ENCODE data around the gene MREG.
A peak's percentile ranks its signal among the peaks of the same experiment; 100 is the strongest.
"Not testable (repeated sequence)": the region's sequence is repeated elsewhere in the genome, so short reads cannot be mapped to it uniquely, and the experiment has no call there.

Gene MREG

GRCh38 chr2:216021768-216022565 is 8.6 kb upstream of the MREG start:
- no peak for DNase-seq (ENCODE audit: low spot score)

DNA sequence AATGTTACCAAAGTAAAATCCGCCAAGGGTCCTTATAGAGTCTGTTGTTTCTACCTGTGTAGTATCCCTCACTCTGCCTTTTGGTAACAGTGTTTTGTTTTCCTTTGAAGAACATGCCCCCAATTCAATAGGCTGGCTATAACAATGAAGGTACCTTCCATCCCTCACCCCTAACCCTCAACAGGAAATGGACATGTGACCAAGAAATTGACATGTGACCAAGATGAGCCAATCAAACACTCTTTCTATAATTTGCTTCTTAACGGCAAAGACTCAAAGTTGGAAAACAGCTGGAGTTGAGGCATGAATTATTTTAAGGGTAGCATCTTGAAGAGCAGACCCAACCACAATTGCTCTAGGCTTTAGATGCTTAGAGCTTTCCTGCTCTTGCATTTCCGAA is 5.4 kb upstream of the MREG start:
- DNase-seq (ENCODE audit: low spot score), result no peak

DNA sequence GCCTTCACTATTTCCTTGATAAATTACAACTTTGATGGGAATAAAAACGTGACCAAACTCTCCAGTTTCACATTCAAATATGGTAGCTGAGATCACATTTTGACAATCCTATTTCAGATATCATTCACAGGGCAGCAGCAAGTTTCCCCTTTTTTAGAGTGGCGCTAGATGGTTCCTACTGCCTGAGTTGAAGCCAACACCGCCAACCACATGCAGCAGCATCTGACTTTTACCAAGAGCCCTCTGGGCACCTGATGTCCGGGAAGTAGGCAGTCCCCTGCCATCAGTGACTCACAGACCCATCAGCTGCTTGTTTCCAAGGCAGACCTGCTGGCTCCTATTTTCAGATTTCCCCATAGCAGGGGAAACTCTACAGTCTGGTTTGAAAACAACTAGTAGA is 4.0 kb upstream of the MREG start:
- no peak for DNase-seq (ENCODE audit: low spot score)

DNA sequence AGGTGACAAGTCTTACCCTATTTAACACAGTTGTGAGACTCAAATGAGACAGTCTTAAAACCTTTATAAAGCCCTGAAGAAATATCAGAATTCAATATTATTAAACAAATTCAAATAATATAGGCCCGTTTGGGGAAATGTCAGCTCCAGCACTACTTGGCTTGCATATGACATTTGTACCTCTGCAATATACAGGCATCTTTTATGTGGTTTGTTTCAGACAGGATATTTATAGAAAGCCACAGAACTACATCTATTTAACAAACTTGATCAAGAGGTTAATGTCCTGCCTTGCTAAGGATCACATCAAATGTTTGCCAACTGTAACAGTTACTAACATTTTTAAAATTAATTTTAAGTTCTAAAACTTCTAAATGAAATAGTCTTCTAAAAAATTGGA is 3.2 kb upstream of the MREG start:
- no peak for DNase-seq (ENCODE audit: low spot score)

- peak; percentile 77 for DNase-seq (ENCODE audit: low spot score)
Observed at GRCh38 chr2:216015722-216016464, 2.5 kb upstream of the MREG start.

- no peak for DNase-seq (ENCODE audit: low spot score)
Observed at GRCh38 chr2:216014986-216015385, 1.6 kb upstream of the MREG start.

DNA sequence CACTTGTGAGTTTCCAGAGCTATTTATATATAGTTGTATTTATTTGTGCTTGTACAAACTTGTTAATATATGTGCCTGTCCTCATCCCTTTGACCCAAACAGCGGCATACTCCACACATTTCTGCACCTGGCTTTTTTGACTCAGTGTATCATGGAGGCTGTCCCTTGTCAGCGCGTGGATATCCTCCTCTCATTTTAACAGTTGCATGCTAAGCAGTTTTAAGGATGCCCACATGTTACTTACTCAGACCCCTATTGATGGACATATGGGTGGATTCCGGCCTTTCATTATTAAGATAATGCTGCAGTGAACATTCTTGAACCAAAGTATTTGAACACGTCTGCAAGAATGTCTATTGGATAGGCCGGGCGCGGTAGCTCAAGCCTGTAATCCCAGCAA is 655 bp upstream of the MREG start:
- no peak for DNase-seq (ENCODE audit: low spot score)

GRCh38 chr2:216012830-216013079 is 596 bp downstream of the MREG start:
- DNase-seq (ENCODE audit: low spot score), result no peak

GRCh38 chr2:216012133-216012829 is 1.1 kb downstream of the MREG start:
- DNase-seq (ENCODE audit: low spot score), result no peak

GRCh38 chr2:216009215-216009614 is 4.1 kb downstream of the MREG start:
- not testable (repeated sequence) for DNase-seq (ENCODE audit: low spot score)

GRCh38 chr2:216008387-216008786 is 5.0 kb downstream of the MREG start:
- DNase-seq (ENCODE audit: low spot score), result no peak

- peak; percentile 81 for DNase-seq (ENCODE audit: low spot score)
Observed at GRCh38 chr2:216006164-216006663, 7.1 kb downstream of the MREG start.

- DNase-seq (ENCODE audit: low spot score), result no peak
Observed at GRCh38 chr2:216004697-216005283, 8.6 kb downstream of the MREG start.

DNA sequence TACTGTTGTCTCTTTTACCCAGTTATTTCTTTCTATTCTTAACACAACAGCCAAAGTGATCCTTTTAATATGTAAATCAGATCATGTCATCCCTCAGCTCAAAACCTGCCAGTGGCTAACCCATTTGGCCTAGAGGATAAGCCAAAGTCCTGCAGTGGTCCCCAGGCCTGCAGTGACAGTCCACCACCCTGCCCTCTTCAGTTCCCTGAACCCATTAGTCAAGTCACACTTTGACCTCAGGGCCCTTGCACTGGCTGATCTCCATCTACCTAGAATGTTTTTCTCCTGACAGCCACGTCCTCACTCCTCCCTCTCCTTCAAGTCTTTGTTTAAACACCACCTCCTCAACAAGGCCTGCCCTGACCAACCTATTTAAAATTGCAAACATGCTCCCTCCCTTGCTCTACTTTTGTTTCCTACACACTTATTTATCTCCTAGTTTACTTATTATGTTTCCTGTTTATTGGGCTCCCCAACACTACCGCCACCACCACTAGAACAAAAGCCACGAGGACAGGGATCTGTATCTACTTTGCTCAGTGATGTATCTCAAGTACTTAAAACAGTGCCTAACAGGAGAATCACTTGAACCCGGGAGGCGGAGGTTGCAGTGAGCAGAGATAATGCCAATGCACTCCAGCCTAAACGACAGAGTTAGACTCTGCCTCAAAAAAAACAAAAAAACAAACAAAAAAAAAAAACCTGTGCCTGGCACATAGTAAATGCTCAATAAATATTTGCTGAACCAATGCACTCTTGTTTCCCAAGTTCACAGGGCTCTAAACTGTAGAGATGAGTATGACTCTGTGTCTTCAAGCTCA is 9.3 kb downstream of the MREG start:
- no peak for DNase-seq (ENCODE audit: low spot score)

DNA sequence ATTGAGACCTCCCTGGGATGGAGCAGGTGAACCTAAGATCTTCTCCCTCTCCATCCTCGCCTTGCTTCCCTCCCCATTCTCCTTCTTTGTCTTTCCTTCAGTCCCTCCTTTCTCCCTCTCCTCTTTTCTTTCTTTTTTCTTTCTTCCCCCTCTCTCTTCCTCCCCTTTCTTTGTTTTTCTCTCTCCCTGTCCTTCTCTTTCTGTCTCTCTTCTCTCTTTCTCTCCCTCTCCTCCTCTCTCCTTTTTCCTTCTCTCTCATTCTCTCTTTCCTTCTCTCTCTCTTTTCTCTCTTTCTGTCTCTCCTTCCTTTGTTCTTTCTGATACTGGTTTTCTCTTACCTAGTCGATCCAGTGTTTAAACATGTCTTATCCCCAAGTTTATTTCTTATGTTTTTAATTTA is 10.7 kb downstream of the MREG start:
- no peak for DNase-seq (ENCODE audit: low spot score)

DNA sequence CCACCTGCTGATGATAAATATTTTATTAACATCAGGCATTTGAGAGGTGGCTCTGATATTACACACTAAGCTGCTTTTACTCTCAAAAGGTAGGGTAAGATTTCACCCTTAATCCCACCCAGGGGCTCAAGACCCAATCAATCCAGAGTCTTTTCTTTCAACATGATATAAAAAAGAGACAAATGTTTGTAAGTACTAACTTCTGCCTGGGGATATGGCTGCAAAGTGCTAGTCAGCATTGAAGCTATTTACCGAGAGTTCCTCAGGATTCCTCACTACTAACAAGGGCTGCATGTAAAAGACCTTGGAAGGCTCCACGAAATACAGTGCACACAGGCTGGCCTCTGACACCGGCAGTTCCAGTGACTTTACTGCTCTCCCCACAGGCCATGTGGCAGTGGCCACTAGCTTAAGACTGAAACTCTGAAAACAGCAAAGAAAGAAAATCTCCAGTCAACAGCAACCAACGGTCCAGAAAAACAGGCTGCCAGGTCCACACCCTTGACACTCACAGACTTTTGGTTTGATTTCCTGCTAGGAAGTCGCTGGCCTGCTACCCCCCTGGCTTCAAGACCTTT is 11.2 kb downstream of the MREG start:
- DNase-seq (ENCODE audit: low spot score), result no peak

DNA sequence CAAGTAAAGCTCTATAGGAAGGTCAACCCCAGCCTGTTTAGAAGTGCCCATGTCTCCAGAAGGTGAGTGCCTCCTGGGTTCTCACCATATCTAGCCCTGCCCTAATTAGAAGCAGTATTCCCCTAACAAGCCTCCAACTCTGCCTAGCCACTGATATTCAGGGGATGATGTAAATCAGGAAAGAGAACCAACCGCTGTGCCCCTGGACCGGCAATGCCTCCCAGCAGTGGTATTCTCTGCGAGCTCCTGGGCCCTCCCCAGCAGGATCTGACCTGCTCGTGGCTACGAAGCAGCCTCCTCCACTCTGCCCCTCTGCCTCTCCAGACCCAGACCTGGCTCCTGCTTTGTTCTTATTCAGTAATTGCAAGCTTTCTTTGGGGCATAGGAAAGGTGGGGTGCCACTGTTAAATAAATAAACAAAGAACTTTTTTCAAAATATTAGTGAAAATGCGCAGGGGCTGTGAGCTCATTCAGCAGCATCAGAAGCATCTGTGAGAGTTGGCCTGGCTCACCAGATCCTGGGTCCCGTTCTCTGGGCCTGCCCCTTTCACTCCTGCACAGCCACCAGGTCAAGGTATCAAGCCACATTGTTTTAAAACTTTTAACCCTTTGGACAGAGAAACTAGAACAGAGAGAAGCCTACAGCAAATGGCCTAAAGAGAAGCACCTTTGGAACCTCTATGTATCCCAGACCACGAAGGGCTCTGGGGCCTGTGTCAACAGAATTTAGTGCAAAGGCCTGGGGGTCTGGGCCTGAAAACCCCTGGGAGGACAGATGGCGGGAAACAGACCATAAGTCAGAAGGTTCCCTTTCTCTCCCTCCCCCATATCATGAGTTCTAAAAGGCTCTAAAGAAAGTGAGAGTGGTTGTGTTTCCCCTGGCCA is 11.9 kb downstream of the MREG start:
- DNase-seq (ENCODE audit: low spot score), result no peak

GRCh38 chr2:215998636-215999035 is 14.7 kb downstream of the MREG start:
- DNase-seq (ENCODE audit: low spot score), result no peak

DNA sequence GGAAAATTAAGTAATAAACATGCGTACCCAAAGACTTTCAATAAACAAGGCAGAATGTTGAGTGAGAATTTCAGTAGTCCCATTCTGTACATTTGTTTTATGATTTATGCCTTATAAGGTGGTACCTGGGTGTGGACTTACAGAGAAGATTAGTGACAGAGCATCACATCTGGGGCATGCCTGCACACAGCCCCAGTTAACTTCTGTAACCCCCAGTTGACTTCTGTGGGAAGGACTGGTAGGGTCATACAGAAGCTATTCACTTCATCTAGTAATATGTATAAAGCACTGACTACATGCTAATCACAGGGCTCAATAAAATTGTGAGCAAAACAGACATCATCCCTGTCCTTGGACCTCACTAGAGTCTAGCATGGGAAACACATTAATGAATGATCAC is 16.1 kb downstream of the MREG start:
- no peak for DNase-seq (ENCODE audit: low spot score)

DNA sequence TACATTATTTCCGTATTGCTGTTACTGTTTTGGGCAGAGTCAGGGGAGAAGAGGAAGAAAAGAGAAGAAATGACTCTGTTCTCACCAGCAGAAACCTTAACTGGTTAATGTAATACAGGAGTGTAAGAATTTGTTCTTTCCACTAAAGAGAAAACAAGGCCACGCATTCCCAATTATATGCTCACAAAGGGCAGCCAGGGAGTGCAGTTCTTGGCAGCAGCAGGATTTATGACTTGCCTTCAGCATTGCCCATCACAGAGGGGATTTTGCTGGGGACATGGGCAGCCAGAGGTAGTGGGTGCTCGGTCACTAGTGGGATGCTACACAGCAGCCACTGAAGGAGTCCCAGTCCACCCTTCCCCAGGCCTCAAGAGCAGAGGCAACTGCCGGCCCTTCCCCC is 18.4 kb downstream of the MREG start:
- no peak for DNase-seq (ENCODE audit: low spot score)
